Measurements from ENCODE around the gene EPRS1.

Gene EPRS1

DNA sequence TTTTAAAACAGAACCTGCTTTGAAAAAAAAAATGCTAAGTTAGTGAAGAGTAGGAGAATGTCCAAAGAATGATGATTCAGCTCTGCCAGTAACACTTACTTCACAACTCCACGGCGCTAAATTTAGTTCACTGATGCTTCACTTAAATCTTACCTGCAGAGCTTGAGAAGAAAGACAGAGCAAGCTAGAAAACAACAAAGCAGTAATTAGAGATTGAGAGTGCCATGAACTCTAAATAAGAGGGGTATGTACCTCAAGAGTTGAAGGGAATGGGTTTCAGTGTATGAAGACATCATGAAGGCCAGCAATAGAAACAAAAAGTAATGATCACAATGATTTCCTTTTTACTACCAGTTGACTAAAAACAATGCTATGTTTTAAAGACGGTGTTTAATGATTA is 32.8 kb downstream of the EPRS1 start:
- H3K23ac ChIP-seq (ENCODE audit: low read depth, low read length, poor library complexity) = no peak overlapping the region
- no peaks in the 10 kb centered on the region for H3K79me1 ChIP-seq (ENCODE audit: low read depth, low read length)
- H4K8ac ChIP-seq (ENCODE audit: low read depth, low read length) = no peak overlapping the region
- no peak overlapping the region for H2AFZ ChIP-seq (ENCODE audit: low read length)
- H2BK5ac ChIP-seq (ENCODE audit: low read length) = no peak overlapping the region
- no peak overlapping the region for H2BK120ac ChIP-seq (ENCODE audit: low read depth, low read length)
- no peak overlapping the region for H2AK5ac ChIP-seq (ENCODE audit: low read depth, low read length)
- WGBS, 2 donors (ENCODE audit: extremely low coverage in 2 of 2, insufficient read length in 2 of 2, insufficient replicate concordance in 1 of 2) = no CpG with 5 or more reads among the region's 3 CpGs
- no peak for DNase-seq (ENCODE audit: low spot score)
- H3K4me3 ChIP-seq (ENCODE audit: low read length in 2 of 2) = no peak overlapping the region
- no peak overlapping the region for H3K4me2 ChIP-seq (ENCODE audit: insufficient read depth, low read length, poor library complexity, severe bottlenecking)
- H3K14ac ChIP-seq (ENCODE audit: low read length) = no peak overlapping the region
- no peak overlapping the region for H2BK15ac ChIP-seq (ENCODE audit: low read length)
- H3K36me3 ChIP-seq (replicated peaks in 1 of 2; ENCODE audit: control insufficient read depth in 2 of 2, insufficient read depth in 2 of 2, low read length in 2 of 2) = peaks cover 5 to 93% of the 10 kb centered on the region in 2 donors
- H3K9me3 ChIP-seq (replicated peaks in 1 of 2; ENCODE audit: control insufficient read depth in 2 of 2, insufficient read depth in 1 of 2, low read depth in 1 of 2, low read length in 2 of 2) = no peaks in the 10 kb centered on the region
- H3K27me3 ChIP-seq (ENCODE audit: control insufficient read depth in 3 of 3, insufficient read depth in 3 of 3, low read depth in 1 of 3, low read length in 3 of 3) = no peaks in the 10 kb centered on the region
- no peak overlapping the region for H2BK12ac ChIP-seq (ENCODE audit: low read length)
- no peaks in the 10 kb centered on the region for H3K4me1 ChIP-seq (ENCODE audit: control insufficient read depth in 2 of 2, insufficient read depth in 1 of 2, low read depth in 1 of 2, low read length in 2 of 2)
- no peak overlapping the region for H3K4ac ChIP-seq (ENCODE audit: low read length)
- no peak overlapping the region for H3K27ac ChIP-seq (replicated peaks; ENCODE audit: low read length)
- no peak overlapping the region for H3K18ac ChIP-seq (ENCODE audit: low read length)
- no peak overlapping the region for H4K91ac ChIP-seq (ENCODE audit: low read depth, low read length, poor library complexity)
- H3K9ac ChIP-seq (ENCODE audit: low read depth, low read length, poor library complexity) = no peak overlapping the region

DNA sequence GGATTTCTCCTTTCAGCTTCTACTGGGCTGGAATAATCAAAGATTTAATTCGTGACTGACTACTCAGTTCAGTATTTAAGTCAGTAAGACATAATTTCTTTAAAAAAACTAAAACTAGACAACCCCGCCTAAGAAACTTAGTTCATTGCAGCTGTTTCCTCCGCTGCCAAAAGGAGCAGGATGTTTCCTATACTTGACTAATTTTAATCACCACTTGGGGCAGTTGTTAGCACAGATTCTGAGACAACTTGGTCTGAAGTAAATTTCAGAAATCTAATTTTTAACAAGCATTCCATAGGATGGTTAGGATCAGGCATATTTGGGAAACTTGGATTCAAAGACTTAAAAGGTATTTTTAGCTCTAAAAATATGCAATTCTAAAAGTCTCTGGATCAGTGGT is 34.0 kb downstream of the EPRS1 start:
- H3K79me1 ChIP-seq (ENCODE audit: low read depth, low read length) = no peaks in the 10 kb centered on the region
- no peaks in the 10 kb centered on the region for H3K9me3 ChIP-seq (replicated peaks in 1 of 2; ENCODE audit: control insufficient read depth in 2 of 2, insufficient read depth in 1 of 2, low read depth in 1 of 2, low read length in 2 of 2)
- H3K4ac ChIP-seq (ENCODE audit: low read length) = no peak overlapping the region
- H2BK5ac ChIP-seq (ENCODE audit: low read length) = no peak overlapping the region
- H4K91ac ChIP-seq (ENCODE audit: low read depth, low read length, poor library complexity) = no peak overlapping the region
- H2BK12ac ChIP-seq (ENCODE audit: low read length) = no peak overlapping the region
- H3K4me3 ChIP-seq (ENCODE audit: low read length in 2 of 2) = no peak overlapping the region
- H2AFZ ChIP-seq (ENCODE audit: low read length) = no peak overlapping the region
- DNase-seq (ENCODE audit: low spot score) = no peak
- H3K4me1 ChIP-seq (ENCODE audit: control insufficient read depth in 2 of 2, insufficient read depth in 1 of 2, low read depth in 1 of 2, low read length in 2 of 2) = no peaks in the 10 kb centered on the region
- no peak overlapping the region for H2BK120ac ChIP-seq (ENCODE audit: low read depth, low read length)
- no peak overlapping the region for H2AK5ac ChIP-seq (ENCODE audit: low read depth, low read length)
- no peak overlapping the region for H3K18ac ChIP-seq (ENCODE audit: low read length)
- no peak overlapping the region for H3K27ac ChIP-seq (replicated peaks; ENCODE audit: low read length)
- H2BK15ac ChIP-seq (ENCODE audit: low read length) = no peak overlapping the region
- no peak overlapping the region for H4K8ac ChIP-seq (ENCODE audit: low read depth, low read length)
- H3K4me2 ChIP-seq (ENCODE audit: insufficient read depth, low read length, poor library complexity, severe bottlenecking) = no peak overlapping the region
- H3K27me3 ChIP-seq (ENCODE audit: control insufficient read depth in 3 of 3, insufficient read depth in 3 of 3, low read depth in 1 of 3, low read length in 3 of 3) = no peaks in the 10 kb centered on the region
- peaks cover 5 to 90% of the 10 kb centered on the region in 2 donors for H3K36me3 ChIP-seq (replicated peaks in 1 of 2; ENCODE audit: control insufficient read depth in 2 of 2, insufficient read depth in 2 of 2, low read length in 2 of 2)
- H3K14ac ChIP-seq (ENCODE audit: low read length) = no peak overlapping the region
- no peak overlapping the region for H3K23ac ChIP-seq (ENCODE audit: low read depth, low read length, poor library complexity)
- no peak overlapping the region for H3K9ac ChIP-seq (ENCODE audit: low read depth, low read length, poor library complexity)
- no CpG with 5 or more reads among the region's 3 CpGs for WGBS, 2 donors (ENCODE audit: extremely low coverage in 2 of 2, insufficient read length in 2 of 2, insufficient replicate concordance in 1 of 2)

DNA sequence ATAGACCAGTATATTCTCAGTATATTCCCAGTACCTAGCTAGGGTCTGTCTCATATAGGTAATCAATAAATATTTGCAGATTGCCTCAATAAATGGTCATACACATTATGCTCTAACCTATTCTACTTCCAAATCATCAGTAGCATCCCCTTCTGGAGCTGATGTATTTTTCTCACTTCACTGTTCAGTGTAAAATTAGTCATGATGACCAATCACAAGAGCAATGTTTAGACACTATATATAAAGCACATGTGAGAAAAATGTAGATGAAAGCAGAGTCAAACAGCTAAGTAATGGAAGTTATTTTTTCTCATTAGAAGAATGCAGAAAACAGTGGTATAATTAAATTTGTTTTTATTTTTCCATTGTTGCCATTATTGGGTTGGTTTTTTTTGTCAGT is 34.7 kb downstream of the EPRS1 start:
- Histone ChIP-seq H3K9me3 (replicated peaks in 1 of 2; ENCODE audit: control insufficient read depth in 2 of 2, insufficient read depth in 1 of 2, low read depth in 1 of 2, low read length in 2 of 2) (no peaks in the 10 kb centered on the region), H3K79me1 (ENCODE audit: low read depth, low read length) (no peaks in the 10 kb centered on the region), H3K9ac (ENCODE audit: low read depth, low read length, poor library complexity) (no peak overlapping the region), H3K4ac (ENCODE audit: low read length) (no peak overlapping the region), H2BK15ac (ENCODE audit: low read length) (no peak overlapping the region), H3K27ac (replicated peaks; ENCODE audit: low read length) (no peak overlapping the region), H4K91ac (ENCODE audit: low read depth, low read length, poor library complexity) (no peak overlapping the region), H3K23ac (ENCODE audit: low read depth, low read length, poor library complexity) (no peak overlapping the region), H3K4me3 (ENCODE audit: low read length in 2 of 2) (no peak overlapping the region), H3K18ac (ENCODE audit: low read length) (no peak overlapping the region), H3K4me1 (ENCODE audit: control insufficient read depth in 2 of 2, insufficient read depth in 1 of 2, low read depth in 1 of 2, low read length in 2 of 2) (no peaks in the 10 kb centered on the region), H2BK12ac (ENCODE audit: low read length) (no peak overlapping the region), H4K8ac (ENCODE audit: low read depth, low read length) (no peak overlapping the region), H3K4me2 (ENCODE audit: insufficient read depth, low read length, poor library complexity, severe bottlenecking) (no peak overlapping the region), H2BK120ac (ENCODE audit: low read depth, low read length) (no peak overlapping the region), H2AK5ac (ENCODE audit: low read depth, low read length) (no peak overlapping the region), H2AFZ (ENCODE audit: low read length) (no peak overlapping the region), H2BK5ac (ENCODE audit: low read length) (no peak overlapping the region), H3K27me3 (ENCODE audit: control insufficient read depth in 3 of 3, insufficient read depth in 3 of 3, low read depth in 1 of 3, low read length in 3 of 3) (no peaks in the 10 kb centered on the region), H3K14ac (ENCODE audit: low read length) (no peak overlapping the region), H3K36me3 (replicated peaks in 1 of 2; ENCODE audit: control insufficient read depth in 2 of 2, insufficient read depth in 2 of 2, low read length in 2 of 2) (peaks cover 5 to 90% of the 10 kb centered on the region in 2 donors)
- DNase-seq (ENCODE audit: low spot score) = no peak

DNA sequence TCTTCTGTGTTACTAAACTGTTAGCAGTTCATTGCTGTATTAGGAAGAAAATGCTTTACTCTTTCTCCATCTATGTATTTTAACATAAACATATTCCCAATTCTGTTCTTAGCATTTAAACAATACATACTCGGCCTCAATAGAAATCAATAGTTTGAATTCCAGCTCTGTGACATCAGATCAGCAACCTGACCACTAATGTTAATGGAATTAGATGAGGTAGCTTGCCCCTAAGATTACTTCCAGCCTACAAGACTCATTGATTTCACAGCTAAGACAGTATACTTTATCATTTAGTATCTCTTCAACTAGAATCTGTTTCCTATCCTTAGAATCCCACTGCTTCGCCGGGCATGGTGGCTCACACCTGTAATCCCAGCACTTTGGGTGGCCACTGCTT is 38.9 kb downstream of the EPRS1 start:
- Histone ChIP-seq H3K36me3 (replicated peaks in 1 of 2; ENCODE audit: control insufficient read depth in 2 of 2, insufficient read depth in 2 of 2, low read length in 2 of 2) (peaks cover 8 to 94% of the 10 kb centered on the region in 2 donors), H3K27me3 (ENCODE audit: control insufficient read depth in 3 of 3, insufficient read depth in 3 of 3, low read depth in 1 of 3, low read length in 3 of 3) (no peaks in the 10 kb centered on the region)

More for the DNA sequence above, 38.9 kb downstream of the EPRS1 start:
- Histone ChIP-seq H3K27ac (replicated peaks; ENCODE audit: low read length) (no peak overlapping the region), H3K14ac (ENCODE audit: low read length) (no peak overlapping the region), H3K4ac (ENCODE audit: low read length) (no peak overlapping the region), H4K8ac (ENCODE audit: low read depth, low read length) (no peak overlapping the region), H2AFZ (ENCODE audit: low read length) (no peak overlapping the region), H2BK15ac (ENCODE audit: low read length) (no peak overlapping the region), H3K79me1 (ENCODE audit: low read depth, low read length) (no peaks in the 10 kb centered on the region), H2BK12ac (ENCODE audit: low read length) (no peak overlapping the region), H4K91ac (ENCODE audit: low read depth, low read length, poor library complexity) (no peak overlapping the region), H3K9me3 (replicated peaks in 1 of 2; ENCODE audit: control insufficient read depth in 2 of 2, insufficient read depth in 1 of 2, low read depth in 1 of 2, low read length in 2 of 2) (no peaks in the 10 kb centered on the region), H3K9ac (ENCODE audit: low read depth, low read length, poor library complexity) (no peak overlapping the region), H3K18ac (ENCODE audit: low read length) (no peak overlapping the region), H3K23ac (ENCODE audit: low read depth, low read length, poor library complexity) (no peak overlapping the region), H2AK5ac (ENCODE audit: low read depth, low read length) (no peak overlapping the region), H3K4me2 (ENCODE audit: insufficient read depth, low read length, poor library complexity, severe bottlenecking) (no peak overlapping the region), H2BK5ac (ENCODE audit: low read length) (no peak overlapping the region), H2BK120ac (ENCODE audit: low read depth, low read length) (no peak overlapping the region), H3K4me3 (ENCODE audit: low read length in 2 of 2) (no peak overlapping the region), H3K4me1 (ENCODE audit: control insufficient read depth in 2 of 2, insufficient read depth in 1 of 2, low read depth in 1 of 2, low read length in 2 of 2) (no peaks in the 10 kb centered on the region)
- no peak for DNase-seq (ENCODE audit: low spot score)
- no CpG with 5 or more reads among the region's 3 CpGs for WGBS, 2 donors (ENCODE audit: extremely low coverage in 2 of 2, insufficient read length in 2 of 2, insufficient replicate concordance in 1 of 2)

All from neuronal stem cell (in vitro differentiated cells).